GM18498 (cell line): ENCODE measurements around the gene BICRAL.
"Not testable (repeated sequence)": the region's sequence is repeated elsewhere in the genome, so short reads cannot be mapped to it uniquely, and the experiment has no call there.

Experiments
- ATAC-seq: cut with Tn5 transposase; IDR thresholded peaks from one replicate; pipeline ENCODE4 v1.9.1; 2021; ENCODE audit warnings: mild to moderate bottlenecking, moderate library complexity; ENCODE audit not compliant: unreplicated experiment

BICRAL gene

GRCh38 chr6:42790549-42791181 lies 8.8 kb downstream of the BICRAL start:
- no peak for ATAC-seq

GRCh38 chr6:42791706-42792320 lies 10.0 kb downstream of the BICRAL start:
- ATAC-seq, result no peak

DNA sequence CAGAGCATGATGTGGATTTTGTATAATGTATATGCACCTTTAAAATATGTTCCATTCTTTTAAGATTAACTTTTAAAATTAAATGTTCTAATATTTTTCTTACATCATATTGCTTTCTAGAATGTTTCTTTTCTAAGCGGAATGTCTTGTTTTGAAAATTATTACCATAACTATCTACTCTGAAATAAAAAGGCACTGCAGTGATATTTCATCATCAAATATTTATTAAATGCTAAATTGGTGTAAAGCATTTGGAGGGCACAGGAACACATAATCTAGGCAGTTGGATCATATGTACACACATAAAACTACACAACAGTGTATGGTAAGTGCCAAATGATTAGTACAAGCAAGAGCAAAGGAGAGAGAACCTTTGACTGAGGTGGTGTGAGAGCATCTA lies 13.8 kb downstream of the BICRAL start:
- no peak for ATAC-seq

GRCh38 chr6:42796171-42796570 lies 14.3 kb downstream of the BICRAL start:
- ATAC-seq, result no peak

DNA sequence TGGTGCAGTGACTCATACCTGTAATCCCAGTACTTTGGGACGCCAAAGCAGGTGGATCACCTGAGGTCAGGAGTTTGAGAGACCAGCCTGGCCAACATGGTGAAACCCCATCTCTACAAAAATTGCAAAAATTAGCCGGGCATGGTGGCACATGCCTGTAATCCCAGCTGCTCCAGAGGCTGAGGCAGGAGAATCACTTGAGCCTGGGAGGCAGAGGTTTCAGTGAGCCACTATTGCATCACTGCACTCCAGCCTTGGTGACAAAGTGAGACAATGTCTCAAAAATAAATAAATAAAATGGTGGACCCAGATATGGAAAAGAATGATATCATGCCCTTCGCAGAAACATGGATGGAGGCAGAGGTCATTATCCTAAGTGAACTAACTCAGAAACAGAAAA lies 15.8 kb downstream of the BICRAL start:
- ATAC-seq, result not testable (repeated sequence)

GRCh38 chr6:42805297-42805861 lies 23.5 kb downstream of the BICRAL start:
- no peak for ATAC-seq

- ATAC-seq, result not testable (repeated sequence)
These were observed 24.5 kb downstream of the BICRAL start for GRCh38 chr6:42806359-42806758.

GRCh38 chr6:42808492-42809483 lies 26.9 kb downstream of the BICRAL start:
- no peak for ATAC-seq

DNA sequence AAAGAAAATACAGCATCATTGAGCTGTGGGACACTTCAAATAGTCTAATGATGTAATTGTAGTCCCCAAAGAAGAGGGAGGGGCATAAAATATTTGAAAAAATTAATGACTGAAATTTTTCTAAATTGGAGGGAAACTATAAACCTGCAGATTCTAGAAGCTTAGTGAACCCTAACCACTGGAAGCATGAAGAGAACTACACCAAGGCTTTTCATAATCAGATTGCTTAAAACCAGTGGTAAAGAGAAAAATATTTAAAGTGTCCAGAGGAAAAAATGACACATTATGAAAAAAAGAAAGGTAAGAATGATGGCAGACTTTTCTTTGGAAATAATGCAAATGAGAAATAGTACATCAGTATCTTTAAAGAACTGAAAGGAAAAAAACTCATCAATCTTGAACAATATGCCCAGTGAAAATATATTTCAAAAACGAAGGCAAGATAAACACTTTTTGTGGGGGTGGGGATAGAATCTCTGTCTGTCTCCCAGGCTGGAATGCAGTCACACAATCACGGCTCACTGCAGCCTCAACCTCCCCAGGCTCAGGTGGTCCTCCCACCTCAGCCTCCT lies 31.3 kb downstream of the BICRAL start:
- ATAC-seq, result no peak

DNA sequence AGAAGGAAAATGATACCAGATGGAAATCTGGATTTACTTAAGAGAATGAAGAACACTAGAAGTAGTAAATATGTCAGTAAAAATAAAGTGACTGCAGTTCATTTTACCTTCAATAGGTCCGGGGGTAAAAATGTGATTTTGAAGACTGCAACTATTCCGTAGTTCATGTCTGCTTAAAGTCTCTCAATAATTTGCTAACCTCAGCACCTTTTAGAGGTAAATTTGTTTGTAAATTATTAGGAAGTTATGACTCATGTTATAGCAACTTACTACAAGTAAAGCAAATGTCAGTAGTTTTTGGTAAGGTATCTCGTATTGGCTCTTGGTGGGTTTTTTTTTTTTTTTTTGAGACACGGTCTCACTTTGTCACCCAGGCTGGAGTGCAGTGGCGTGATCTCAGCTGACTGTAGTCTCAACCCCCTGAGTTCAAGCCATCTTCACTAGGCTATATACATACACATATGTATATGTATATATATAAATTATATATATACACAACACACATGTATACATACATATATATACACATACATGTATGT lies 32.1 kb downstream of the BICRAL start:
- no peak for ATAC-seq

DNA sequence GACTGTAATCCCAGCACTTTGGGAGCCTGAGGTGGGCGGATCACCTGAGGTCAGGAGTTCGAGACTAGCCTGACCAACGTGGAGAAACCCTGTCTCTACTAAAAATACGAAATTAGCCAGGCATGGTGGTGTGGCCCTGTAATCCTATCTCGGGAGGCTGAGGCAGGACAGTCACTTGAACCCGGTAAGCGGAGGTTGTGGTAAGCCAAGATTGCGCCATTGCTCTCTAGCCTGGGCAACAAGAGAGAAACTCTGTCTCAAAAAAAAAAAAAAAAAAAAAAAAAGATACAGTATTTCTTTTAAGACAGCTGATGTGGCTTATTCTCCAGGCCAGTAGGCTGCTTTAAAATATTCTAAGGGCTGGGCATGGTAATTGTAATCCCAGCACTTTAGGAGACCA lies 33.9 kb downstream of the BICRAL start:
- ATAC-seq, result not testable (repeated sequence)

- ATAC-seq, result no peak
These were observed 36.1 kb downstream of the BICRAL start for GRCh38 chr6:42817907-42818306.

DNA sequence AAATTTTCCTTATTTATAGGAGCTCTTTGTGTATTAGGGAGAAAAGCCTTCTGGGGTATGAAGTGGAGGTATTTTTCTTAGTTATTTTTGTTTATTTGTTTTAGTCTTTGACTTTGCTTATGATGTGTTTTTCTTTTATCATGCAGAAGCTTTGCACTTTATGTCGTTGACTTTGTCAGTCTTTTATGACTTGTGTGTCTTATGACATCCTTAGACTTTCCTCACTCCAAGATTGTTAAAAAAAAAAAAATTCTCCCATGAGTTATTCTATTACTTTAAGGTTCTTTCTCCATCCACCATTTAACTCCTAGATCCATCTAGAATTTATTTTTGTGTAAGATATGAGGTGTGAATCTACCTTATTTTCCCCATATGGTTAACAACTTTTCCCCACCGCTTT lies 36.6 kb downstream of the BICRAL start:
- ATAC-seq, result no peak

- ATAC-seq, result no peak
These were observed 37.0 kb downstream of the BICRAL start for GRCh38 chr6:42818878-42819277.

DNA sequence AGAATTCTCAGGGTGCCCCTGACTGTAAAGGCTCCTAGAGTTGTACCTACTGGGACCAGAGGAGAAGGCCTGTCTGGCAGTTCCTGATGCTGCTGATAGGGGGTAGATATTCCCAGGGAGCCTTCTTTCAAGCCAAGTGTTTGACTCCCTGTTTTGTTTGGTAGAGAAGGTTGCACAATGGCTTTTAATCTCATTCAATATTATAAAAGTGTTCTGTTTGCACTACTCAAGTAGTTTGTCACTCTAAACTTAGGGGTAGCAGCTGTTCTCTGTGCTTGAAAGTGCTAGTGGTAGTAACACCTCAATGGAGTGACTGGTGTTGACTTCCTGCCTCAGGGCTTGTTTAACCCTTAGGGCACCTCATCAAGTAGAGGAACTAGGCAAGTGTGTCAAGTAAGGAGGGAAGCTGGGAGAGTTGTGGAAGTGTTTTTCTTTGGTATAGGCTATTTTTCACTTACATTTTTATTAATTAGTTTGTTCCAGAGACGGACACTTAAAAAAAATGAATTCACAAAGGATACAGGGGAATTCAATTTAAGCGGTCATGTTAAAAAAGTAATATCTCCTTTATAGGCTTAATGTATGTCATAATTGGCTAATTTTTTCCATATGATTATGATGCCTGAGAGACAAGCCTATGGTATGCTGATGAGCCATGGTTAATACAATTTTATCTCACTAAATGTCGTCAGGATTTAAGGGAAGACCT lies 38.1 kb downstream of the BICRAL start:
- ATAC-seq, result no peak

DNA sequence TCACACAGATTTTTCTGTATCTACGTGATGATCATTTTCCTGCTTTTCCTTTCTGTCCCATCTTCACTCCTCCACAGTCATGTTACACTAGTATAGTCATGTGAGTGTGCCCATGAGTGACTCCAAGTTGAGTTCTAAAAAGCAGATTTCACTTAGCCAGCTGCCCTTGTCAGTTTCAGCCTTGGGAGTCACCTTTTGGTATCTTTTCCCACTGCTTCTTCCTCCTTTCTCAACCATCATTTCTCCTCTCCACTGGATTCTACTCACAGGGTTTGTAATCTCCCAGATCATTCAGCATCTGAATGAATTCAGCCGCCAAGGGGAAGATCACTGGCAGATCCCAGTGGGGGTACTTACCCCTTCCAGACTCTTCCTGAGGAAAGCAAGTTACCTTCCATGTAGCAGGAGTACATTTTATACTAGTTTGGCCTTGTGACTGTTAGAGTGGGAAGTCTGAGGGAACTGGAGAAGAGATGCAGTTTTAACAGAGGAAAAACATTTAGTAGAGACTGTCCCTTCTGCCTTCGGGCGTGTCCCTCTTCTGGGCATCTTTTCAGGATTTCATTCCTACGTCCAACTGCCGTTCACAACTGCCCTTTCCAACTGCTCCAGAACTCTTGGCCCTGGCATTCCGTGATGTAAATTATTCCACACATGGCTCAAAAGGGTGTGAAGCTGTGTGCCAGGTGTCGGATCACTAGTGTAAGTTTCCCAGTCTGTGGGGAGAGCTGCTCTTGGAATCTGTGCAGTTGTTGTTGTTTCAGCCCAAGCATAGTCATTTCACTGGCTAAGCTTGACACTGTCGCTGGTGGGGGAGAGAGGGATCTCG lies 38.9 kb downstream of the BICRAL start:
- ATAC-seq, result no peak

DNA sequence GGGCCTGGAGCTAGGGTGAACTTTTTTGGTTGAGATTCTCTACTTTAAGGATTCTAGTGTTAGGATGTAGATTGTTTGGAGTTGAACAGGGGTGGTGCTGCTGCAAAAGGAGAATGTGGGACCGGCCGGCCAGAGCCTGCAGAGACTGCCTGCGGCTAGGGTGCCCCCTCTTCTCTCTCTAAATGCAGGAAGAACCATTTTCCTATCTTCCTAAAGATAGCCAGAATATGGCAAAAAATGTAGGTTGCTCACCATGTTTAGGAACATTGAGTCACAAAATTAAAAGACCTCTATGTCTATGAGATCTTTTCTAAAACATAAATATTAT lies 39.5 kb downstream of the BICRAL start:
- ATAC-seq, result no peak

GRCh38 chr6:42821846-42822245 lies 40.0 kb downstream of the BICRAL start:
- no peak for ATAC-seq

- no peak for ATAC-seq
These were observed 47.8 kb downstream of the BICRAL start for GRCh38 chr6:42829561-42830092.
